B cell (primary cell): ENCODE results near the gene CACNA1F. TPM values are rescaled to one million over a fixed set of nuclear protein-coding genes. Genes with fewer than 3 reads are reported as not detected.

ENCODE experiments used
- ATAC-seq: fragments of 200-7000 bp; cut with Tn5 transposase; one replicate; pipeline ENCODE4 v1.10.0; 2021; ENCODE audit warnings: low read depth, mild to moderate bottlenecking, moderate number of reproducible peaks, moderate library complexity
- CTCF ChIA-PET: fragments of 350-600 bp; sonication (Branson Sonifier 250); formaldehyde crosslinking; loops from one replicate; lab custom pipeline; 2021; ENCODE audit warnings: antibody characterized with exemption, inconsistent platforms; lab: Charles Lee
- POLR2A ChIA-PET: fragments of 350-600 bp; sonication (Branson Sonifier 250); formaldehyde crosslinking; loops from one replicate; lab custom pipeline; 2021; ENCODE audit warnings: antibody characterized with exemption; lab: Charles Lee
- DNase-seq: peaks from one replicate; pipeline ENCODE4 v3.0.0; 2013
- H2AFZ ChIP-seq: 2 replicates; pipeline ENCODE4 v1.6.1; 2012; ENCODE audit warnings: mild to moderate bottlenecking, low read depth, low read length; ENCODE audit not compliant: insufficient read depth, poor library complexity, severe bottlenecking
- H3K27ac ChIP-seq, 2 donors: 1 replicate in 1 of 2; 2 replicates in 1 of 2; pipeline ENCODE4 v1.5.1; 2012 to 2013; ENCODE audit warnings: low read length in 2 of 2, mild to moderate bottlenecking in 2 of 2, moderate library complexity in 1 of 2
- H3K27me3 ChIP-seq, 4 experiments: fragments of 200-600 bp in 1 of 4; sonication (generic) in 1 of 4; replicated peaks in 1 of 4; 1 replicate in 2 of 4; 2 replicates in 2 of 4; pipeline versions ENCODE4 v1.6.1 to v1.7.0; 2013 to 2016; ENCODE audit warnings: low read length in 3 of 4, mild to moderate bottlenecking in 2 of 4, mixed read lengths in 1 of 4, moderate library complexity in 1 of 4; ENCODE audit not compliant: insufficient read depth in 4 of 4, control insufficient read depth in 3 of 4; ENCODE audit errors: control extremely low read depth in 1 of 4
- H3K36me3 ChIP-seq, 2 experiments: replicated peaks in 1 of 2; 1 replicate in 1 of 2; 2 replicates in 1 of 2; pipeline versions ENCODE4 v1.6.1 to v1.7.1; 2013; ENCODE audit warnings: low read length in 1 of 2; ENCODE audit not compliant: insufficient read depth in 2 of 2, control insufficient read depth in 1 of 2; ENCODE audit errors: control extremely low read depth in 1 of 2, extremely low read depth in 1 of 2
- H3K4me1 ChIP-seq, 2 donors: fragments of 200-600 bp in 1 of 2; sonication (generic) in 1 of 2; 1 replicate in 1 of 2; 2 replicates in 1 of 2; pipeline versions ENCODE4 v1.5.1 to v1.6.1; 2013 to 2017; ENCODE audit warnings: low read length in 2 of 2; ENCODE audit not compliant: control insufficient read depth in 2 of 2, insufficient read depth in 2 of 2
- H3K4me2 ChIP-seq: replicated peaks from 2 replicates; pipeline ENCODE3; 2012; ENCODE audit warnings: mild to moderate bottlenecking, low read depth, low read length; ENCODE audit not compliant: poor library complexity, severe bottlenecking
- H3K4me3 ChIP-seq, 5 experiments: fragments of 200-600 bp in 1 of 5; sonication (generic) in 1 of 5; 1 replicate in 3 of 5; 2 replicates in 2 of 5; pipeline versions ENCODE4 v1.5.1 to v1.7.0; 2011 to 2016; ENCODE audit warnings: low read length in 4 of 5, mild to moderate bottlenecking in 4 of 5, low read depth in 2 of 5, control low read depth in 1 of 5, moderate library complexity in 1 of 5; ENCODE audit not compliant: insufficient read depth in 1 of 5; ENCODE audit errors: control extremely low read depth in 1 of 5, extremely low read depth in 1 of 5
- H3K79me2 ChIP-seq: fragments of 200-600 bp; sonication (generic); one replicate; pipeline ENCODE4 v1.6.0; 2016; ENCODE audit warnings: low read length; ENCODE audit not compliant: control insufficient read depth, insufficient read depth
- H3K9ac ChIP-seq: fragments of 200-600 bp; sonication (generic); 2 replicates; pipeline ENCODE4 v1.6.1; 2017; ENCODE audit warnings: mild to moderate bottlenecking, low read length, moderate library complexity
- H3K9me3 ChIP-seq, 3 donors: one replicate each; pipeline versions ENCODE4 v1.6.1 to v1.7.1; 2013; ENCODE audit warnings: low read length in 2 of 3; ENCODE audit not compliant: control insufficient read depth in 2 of 3, insufficient read depth in 1 of 3; ENCODE audit errors: control extremely low read depth in 1 of 3
- H4K20me1 ChIP-seq: 2 replicates; pipeline ENCODE4 v1.6.0; 2012; ENCODE audit warnings: mild to moderate bottlenecking, low read length; ENCODE audit not compliant: insufficient read depth, control insufficient read depth, poor library complexity, severe bottlenecking
- H3K27ac Mint-ChIP-seq: one replicate; pipeline ENCODE4 v1.8.0; 2021; ENCODE audit warnings: mixed read lengths
- H3K27me3 Mint-ChIP-seq: one replicate; pipeline ENCODE4 v1.8.0; 2021; ENCODE audit warnings: mixed read lengths
- H3K4me1 Mint-ChIP-seq: one replicate; pipeline ENCODE4 v1.8.0; 2021; ENCODE audit warnings: mixed read lengths
- H3K4me3 Mint-ChIP-seq: one replicate; pipeline ENCODE4 v1.8.0; 2021; ENCODE audit warnings: mixed read lengths
- H3K9me3 Mint-ChIP-seq: one replicate; pipeline ENCODE4 v1.8.0; 2022; ENCODE audit warnings: mixed read lengths; ENCODE audit not compliant: insufficient read depth
- CTCF ChIP-seq: fragments of 200-600 bp; IDR thresholded peaks from one replicate; pipeline ENCODE4 v1.8.0; 2022; ENCODE audit warnings: antibody characterized with exemption, mild to moderate bottlenecking
- EZH2 ChIP-seq: IDR thresholded peaks from 2 replicates; pipeline ENCODE4 v1.6.1; 2012; ENCODE audit warnings: borderline replicate concordance, low read depth, mild to moderate bottlenecking, moderate library complexity, low read length; ENCODE audit not compliant: insufficient read depth, poor library complexity, severe bottlenecking
- WGBS: methylation state at CpG from one replicate; pipeline ENCODE4 v1.1.5; 2013; ENCODE audit warnings: missing lambda C conversion rate; ENCODE audit not compliant: insufficient coverage; 5-methylcytosine and 5-hydroxymethylcytosine counted together
- intact Hi-C: fragments of 100-400 bp; cut with micrococcal nuclease; formaldehyde crosslinking; loops from one replicate; pipeline ENCODE4 v1.10.0; 2022
- polyA plus RNA-seq: library from polyadenylated mRNA; depleted of rRNA; stranded (reverse); fragments of >200 nt; gene quantifications from 2 replicates; pipeline ENCODE4 v1.2.3, GENCODE V29; 2012
- total RNA-seq, 2 donors: library from RNA; stranded (reverse); fragments of 120-200 nt in 1 of 2; gene quantifications; 1 replicate in 1 of 2; 2 replicates in 1 of 2; pipeline versions ENCODE4 v1.2.3 to v1.2.4, GENCODE V29; 2013 to 2022

The CACNA1F gene
- total and polyA plus RNA-seq, 2 donors (not counting 1 experiment from before 2014, with no cell fraction given), result 6.7 to 9.3 TPM

GRCh38 chrX:49204017-49204416 lies 29.1 kb downstream of the CACNA1F start:
- no peak for ATAC-seq
- Histone ChIP-seq H3K4me2 (no peak overlapping the region), H3K4me3 (no peak overlapping the region), H3K4me1 (peaks cover 4 to 13% of the 10 kb centered on the region in 2 donors), H3K9ac (no peak overlapping the region), H4K20me1 (no peaks in the 10 kb centered on the region), H3K36me3 (no peaks in the 10 kb centered on the region), H3K27ac (no peak overlapping the region), H3K27me3 (no peaks in the 10 kb centered on the region), H2AFZ (no peak overlapping the region), H3K79me2 (no peaks in the 10 kb centered on the region), H3K9me3 (no peaks in the 10 kb centered on the region)
- H3K4me1 Mint-ChIP-seq, result peaks cover 5% of the 10 kb centered on the region
- POLR2A ChIA-PET, result no interaction called here
- no peak for DNase-seq
- TF ChIP-seq EZH2, result no peak
- no peak for TF ChIP-seq CTCF
- H3K9me3 Mint-ChIP-seq, result no peaks in the 10 kb centered on the region
- no peak overlapping the region for H3K4me3 Mint-ChIP-seq
- H3K27me3 Mint-ChIP-seq, result no peaks in the 10 kb centered on the region
- CTCF ChIA-PET, result no interaction called here
- 80% methylated on average over 1 of the region's 6 CpGs for WGBS
- intact Hi-C loops, result no loop called here
- H3K27ac Mint-ChIP-seq, result no peak overlapping the region

GRCh38 chrX:49203536-49203935 lies 29.6 kb downstream of the CACNA1F start:
- H3K27me3 ChIP-seq, result no peaks in the 10 kb centered on the region
- H3K27ac ChIP-seq, result no peak overlapping the region
- no peak overlapping the region for H3K9ac ChIP-seq
- POLR2A ChIA-PET, result no interaction called here
- peaks cover 4 to 13% of the 10 kb centered on the region in 2 donors for H3K4me1 ChIP-seq
- intact Hi-C loops, result no loop called here
- H3K4me1 Mint-ChIP-seq, result peaks cover 6% of the 10 kb centered on the region
- H3K4me3 ChIP-seq, result no peak overlapping the region
- H3K4me3 Mint-ChIP-seq, result no peak overlapping the region
- TF ChIP-seq CTCF, result no peak
- TF ChIP-seq EZH2, result no peak
- no peaks in the 10 kb centered on the region for H4K20me1 ChIP-seq
- H3K36me3 ChIP-seq, result no peaks in the 10 kb centered on the region
- no peak overlapping the region for H2AFZ ChIP-seq
- no peaks in the 10 kb centered on the region for H3K9me3 Mint-ChIP-seq
- CTCF ChIA-PET, result no interaction called here
- H3K9me3 ChIP-seq, result no peaks in the 10 kb centered on the region
- 93% methylated on average over 2 of the region's 3 CpGs for WGBS
- ATAC-seq (no peak), DNase-seq (no peak)
- H3K79me2 ChIP-seq, result no peaks in the 10 kb centered on the region
- no peak overlapping the region for H3K4me2 ChIP-seq
- no peak overlapping the region for H3K27ac Mint-ChIP-seq
- H3K27me3 Mint-ChIP-seq, result no peaks in the 10 kb centered on the region
